ENCODE measurements around the gene TMEM204.
A peak's percentile ranks its signal among the peaks of the same experiment; 100 is the strongest.

TMEM204 gene

DNA sequence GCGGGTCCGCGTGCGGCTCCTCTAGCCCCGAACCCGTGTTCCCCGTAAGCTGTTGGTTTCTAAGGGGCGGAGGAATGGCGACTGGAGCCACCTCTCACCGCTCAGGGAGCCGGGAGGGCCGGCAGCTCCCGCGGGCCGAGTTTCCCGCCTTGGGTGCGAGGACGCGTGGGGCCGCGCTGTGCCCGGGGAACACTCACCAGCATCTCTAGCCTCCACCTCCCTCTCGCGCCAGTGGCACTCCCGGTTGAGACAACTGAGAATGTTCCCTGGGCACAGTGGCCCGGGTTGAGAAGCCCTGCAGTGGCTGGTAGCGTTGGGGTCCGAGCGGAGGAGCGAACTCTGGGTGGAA is 39.7 kb upstream of the TMEM204 start:
- Mint-ChIP-seq H3K4me1 (peaks cover 18% of the 10 kb centered on the region), H3K36me3 (ENCODE audit: low read depth) (peaks cover 6% of the 10 kb centered on the region), H3K27me3 (ENCODE audit: low read depth, poor library complexity) (peaks cover 4% of the 10 kb centered on the region), H3K9me3 (no peaks in the 10 kb centered on the region), H3K27ac (peak overlapping the region; percentile 82), H3K4me3 (peak overlapping the region; percentile 90)
- DNase-seq: no peak
- TF ChIP-seq, protein P1, sequence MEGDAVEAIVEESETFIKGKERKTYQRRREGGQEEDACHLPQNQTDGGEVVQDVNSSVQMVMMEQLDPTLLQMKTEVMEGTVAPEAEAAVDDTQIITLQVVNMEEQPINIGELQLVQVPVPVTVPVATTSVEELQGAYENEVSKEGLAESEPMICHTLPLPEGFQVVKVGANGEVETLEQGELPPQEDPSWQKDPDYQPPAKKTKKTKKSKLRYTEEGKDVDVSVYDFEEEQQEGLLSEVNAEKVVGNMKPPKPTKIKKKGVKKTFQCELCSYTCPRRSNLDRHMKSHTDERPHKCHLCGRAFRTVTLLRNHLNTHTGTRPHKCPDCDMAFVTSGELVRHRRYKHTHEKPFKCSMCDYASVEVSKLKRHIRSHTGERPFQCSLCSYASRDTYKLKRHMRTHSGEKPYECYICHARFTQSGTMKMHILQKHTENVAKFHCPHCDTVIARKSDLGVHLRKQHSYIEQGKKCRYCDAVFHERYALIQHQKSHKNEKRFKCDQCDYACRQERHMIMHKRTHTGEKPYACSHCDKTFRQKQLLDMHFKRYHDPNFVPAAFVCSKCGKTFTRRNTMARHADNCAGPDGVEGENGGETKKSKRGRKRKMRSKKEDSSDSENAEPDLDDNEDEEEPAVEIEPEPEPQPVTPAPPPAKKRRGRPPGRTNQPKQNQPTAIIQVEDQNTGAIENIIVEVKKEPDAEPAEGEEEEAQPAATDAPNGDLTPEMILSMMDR (IDR thresholded peaks at IDR 0.05): no peak

DNA sequence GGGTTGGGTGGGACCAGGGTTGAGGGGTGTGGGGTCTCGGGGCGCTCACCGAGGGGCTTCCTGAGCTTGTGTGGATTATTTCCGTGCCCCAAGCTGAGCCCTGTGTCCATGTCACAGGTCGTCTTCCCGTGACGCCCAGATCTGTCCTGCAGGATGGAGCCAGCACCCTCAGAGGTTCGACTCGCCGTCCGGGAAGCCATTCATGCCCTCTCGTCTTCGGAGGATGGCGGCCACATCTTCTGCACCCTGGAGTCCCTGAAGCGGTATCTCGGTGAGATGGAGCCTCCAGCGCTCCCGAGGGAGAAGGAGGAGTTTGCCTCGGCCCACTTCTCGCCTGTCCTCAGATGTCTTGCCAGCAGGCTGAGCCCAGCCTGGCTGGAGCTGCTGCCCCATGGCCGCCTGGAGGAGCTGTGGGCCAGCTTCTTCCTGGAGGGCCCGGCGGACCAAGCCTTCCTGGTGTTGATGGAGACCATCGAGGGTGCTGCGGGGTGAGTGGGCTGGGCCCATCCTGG is 39.3 kb upstream of the TMEM204 start:
- Mint-ChIP-seq H3K36me3 (ENCODE audit: low read depth) (peaks cover 7% of the 10 kb centered on the region), H3K4me3 (peak overlapping the region; percentile 90), H3K4me1 (peaks cover 18% of the 10 kb centered on the region), H3K27ac (peak overlapping the region; percentile 48), H3K27me3 (ENCODE audit: low read depth, poor library complexity) (peaks cover 4% of the 10 kb centered on the region), H3K9me3 (no peaks in the 10 kb centered on the region)
- TF ChIP-seq, protein P1 (IDR thresholded peaks at IDR 0.05): peak; percentile 14
- DNase-seq: peak; percentile 44

DNA sequence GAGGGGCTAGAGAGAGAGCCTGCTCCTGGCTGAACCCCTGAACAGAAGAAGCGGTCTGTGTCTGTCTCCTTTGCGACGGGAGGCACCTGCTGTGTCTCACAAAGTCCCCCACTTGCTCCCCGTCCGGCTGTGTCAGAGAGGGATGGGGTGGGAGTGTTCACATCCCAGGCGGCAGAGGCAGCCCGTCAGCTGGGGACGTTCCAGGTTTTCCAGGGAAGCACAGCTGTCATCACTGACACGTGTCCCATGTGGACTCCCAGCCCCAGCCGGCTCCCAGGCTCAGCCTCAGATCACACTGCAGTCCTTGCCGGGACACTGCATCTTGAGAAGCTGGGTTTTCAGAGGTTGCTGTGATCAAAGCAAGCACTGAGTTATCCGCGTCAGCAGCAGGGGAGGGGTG is 38.8 kb upstream of the TMEM204 start:
- Mint-ChIP-seq H3K4me3 (peak overlapping the region; percentile 90), H3K27ac (no peak overlapping the region), H3K36me3 (ENCODE audit: low read depth) (peaks cover 7% of the 10 kb centered on the region), H3K4me1 (peaks cover 18% of the 10 kb centered on the region), H3K9me3 (no peaks in the 10 kb centered on the region), H3K27me3 (ENCODE audit: low read depth, poor library complexity) (peaks cover 4% of the 10 kb centered on the region)
- TF ChIP-seq, protein P1 (IDR thresholded peaks at IDR 0.05): no peak
- DNase-seq: no peak

DNA sequence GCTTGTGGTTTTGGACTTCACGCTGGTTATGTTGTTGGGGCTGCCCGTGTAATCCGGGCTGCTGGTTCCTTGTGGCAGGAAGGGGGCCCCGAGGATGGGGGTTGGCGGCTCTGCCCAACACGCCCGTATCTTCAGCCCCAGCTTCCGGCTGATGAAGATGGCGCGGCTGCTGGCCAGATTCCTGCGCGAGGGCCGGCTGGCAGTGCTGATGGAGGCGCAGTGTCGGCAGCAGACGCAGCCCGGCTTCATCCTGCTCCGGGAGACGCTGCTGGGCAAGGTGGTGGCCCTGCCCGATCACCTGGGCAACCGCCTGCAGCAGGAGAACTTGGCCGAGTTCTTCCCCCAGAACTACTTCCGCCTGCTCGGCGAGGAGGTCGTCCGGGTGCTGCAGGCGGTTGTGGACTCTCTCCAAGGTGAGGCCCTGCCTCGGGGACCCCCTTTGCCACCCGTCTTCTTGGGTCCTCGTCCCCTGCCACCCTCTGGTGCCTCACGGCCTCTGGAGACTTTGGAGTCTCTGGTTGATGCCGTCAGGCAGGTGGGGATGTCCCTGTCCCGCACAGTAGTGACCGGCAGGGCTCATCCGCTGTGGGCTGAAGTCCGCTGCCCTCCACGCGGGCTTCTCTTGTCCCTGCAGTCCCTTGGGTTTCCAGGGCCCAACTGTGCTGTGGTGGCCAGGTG is 38.1 kb upstream of the TMEM204 start:
- no peak overlapping the region for H3K27ac Mint-ChIP-seq
- H3K4me3 Mint-ChIP-seq: no peak overlapping the region
- DNase-seq: no peak
- H3K36me3 Mint-ChIP-seq (ENCODE audit: low read depth): peaks cover 7% of the 10 kb centered on the region
- H3K9me3 Mint-ChIP-seq: no peaks in the 10 kb centered on the region
- TF ChIP-seq, protein P1 (IDR thresholded peaks at IDR 0.05): no peak
- H3K4me1 Mint-ChIP-seq: peaks cover 18% of the 10 kb centered on the region
- no peaks in the 10 kb centered on the region for H3K27me3 Mint-ChIP-seq (ENCODE audit: low read depth, poor library complexity)

DNA sequence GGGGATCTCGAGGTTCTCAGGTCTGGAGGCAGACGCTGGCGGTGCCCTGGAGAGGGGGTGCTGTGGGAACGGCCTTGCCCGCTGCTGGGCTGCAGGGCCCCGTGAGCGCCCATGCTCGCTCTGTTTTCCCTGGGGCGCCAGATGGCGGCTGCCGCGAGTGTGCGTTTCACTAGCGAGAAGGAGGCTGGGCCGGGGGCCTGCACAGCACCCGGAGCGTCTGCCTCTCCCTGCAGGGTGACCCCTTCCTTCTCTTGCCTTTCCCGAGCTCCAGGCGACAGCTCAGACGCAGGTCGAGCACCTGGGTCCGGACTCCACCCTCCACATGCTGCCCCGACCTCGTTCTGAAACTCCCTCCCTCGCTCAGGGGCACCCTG is 37.6 kb upstream of the TMEM204 start:
- H3K4me3 Mint-ChIP-seq: no peak overlapping the region
- peaks cover 18% of the 10 kb centered on the region for H3K4me1 Mint-ChIP-seq
- no peaks in the 10 kb centered on the region for H3K9me3 Mint-ChIP-seq
- no peaks in the 10 kb centered on the region for H3K27me3 Mint-ChIP-seq (ENCODE audit: low read depth, poor library complexity)
- no peak overlapping the region for H3K27ac Mint-ChIP-seq
- TF ChIP-seq, protein P1 (IDR thresholded peaks at IDR 0.05): no peak
- H3K36me3 Mint-ChIP-seq (ENCODE audit: low read depth): peaks cover 7% of the 10 kb centered on the region
- DNase-seq: no peak

DNA sequence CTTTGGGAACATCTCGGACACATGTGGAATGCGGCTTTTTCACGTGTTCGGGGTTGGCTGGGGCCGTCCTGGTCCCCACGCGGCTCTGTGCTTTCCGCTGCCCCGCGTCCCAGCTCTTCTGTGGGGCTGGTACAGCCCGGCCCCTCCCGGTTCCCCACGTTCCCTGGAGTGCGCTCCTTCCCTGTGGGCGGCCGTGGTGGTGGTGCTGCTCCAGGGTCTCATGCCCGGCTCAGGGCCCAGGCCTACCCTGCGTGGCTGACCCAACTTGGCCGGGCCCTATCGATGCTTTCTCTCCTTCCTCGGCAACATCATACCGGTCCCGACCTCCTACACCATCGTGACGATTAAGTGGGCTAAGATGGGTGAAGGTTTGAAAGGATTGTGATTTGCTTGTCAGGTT is 37.0 kb upstream of the TMEM204 start:
- no peak overlapping the region for H3K4me3 Mint-ChIP-seq
- no peaks in the 10 kb centered on the region for H3K9me3 Mint-ChIP-seq
- DNase-seq: no peak
- peaks cover 7% of the 10 kb centered on the region for H3K36me3 Mint-ChIP-seq (ENCODE audit: low read depth)
- TF ChIP-seq, protein P1 (IDR thresholded peaks at IDR 0.05): no peak
- H3K27ac Mint-ChIP-seq: no peak overlapping the region
- peaks cover 18% of the 10 kb centered on the region for H3K4me1 Mint-ChIP-seq
- H3K27me3 Mint-ChIP-seq (ENCODE audit: low read depth, poor library complexity): no peaks in the 10 kb centered on the region
